HG03521 (cell line): ENCODE measurements around the gene ZPBP.

Experiments used
- ATAC-seq: cut with Tn5 transposase; IDR thresholded peaks from one replicate; pipeline ENCODE4 v1.9.1; 2021; ENCODE audit warnings: mild to moderate bottlenecking, moderate library complexity; ENCODE audit not compliant: unreplicated experiment

The ZPBP gene, protein sequence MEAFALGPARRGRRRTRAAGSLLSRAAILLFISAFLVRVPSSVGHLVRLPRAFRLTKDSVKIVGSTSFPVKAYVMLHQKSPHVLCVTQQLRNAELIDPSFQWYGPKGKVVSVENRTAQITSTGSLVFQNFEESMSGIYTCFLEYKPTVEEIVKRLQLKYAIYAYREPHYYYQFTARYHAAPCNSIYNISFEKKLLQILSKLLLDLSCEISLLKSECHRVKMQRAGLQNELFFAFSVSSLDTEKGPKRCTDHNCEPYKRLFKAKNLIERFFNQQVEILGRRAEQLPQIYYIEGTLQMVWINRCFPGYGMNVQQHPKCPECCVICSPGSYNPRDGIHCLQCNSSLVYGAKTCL

DNA sequence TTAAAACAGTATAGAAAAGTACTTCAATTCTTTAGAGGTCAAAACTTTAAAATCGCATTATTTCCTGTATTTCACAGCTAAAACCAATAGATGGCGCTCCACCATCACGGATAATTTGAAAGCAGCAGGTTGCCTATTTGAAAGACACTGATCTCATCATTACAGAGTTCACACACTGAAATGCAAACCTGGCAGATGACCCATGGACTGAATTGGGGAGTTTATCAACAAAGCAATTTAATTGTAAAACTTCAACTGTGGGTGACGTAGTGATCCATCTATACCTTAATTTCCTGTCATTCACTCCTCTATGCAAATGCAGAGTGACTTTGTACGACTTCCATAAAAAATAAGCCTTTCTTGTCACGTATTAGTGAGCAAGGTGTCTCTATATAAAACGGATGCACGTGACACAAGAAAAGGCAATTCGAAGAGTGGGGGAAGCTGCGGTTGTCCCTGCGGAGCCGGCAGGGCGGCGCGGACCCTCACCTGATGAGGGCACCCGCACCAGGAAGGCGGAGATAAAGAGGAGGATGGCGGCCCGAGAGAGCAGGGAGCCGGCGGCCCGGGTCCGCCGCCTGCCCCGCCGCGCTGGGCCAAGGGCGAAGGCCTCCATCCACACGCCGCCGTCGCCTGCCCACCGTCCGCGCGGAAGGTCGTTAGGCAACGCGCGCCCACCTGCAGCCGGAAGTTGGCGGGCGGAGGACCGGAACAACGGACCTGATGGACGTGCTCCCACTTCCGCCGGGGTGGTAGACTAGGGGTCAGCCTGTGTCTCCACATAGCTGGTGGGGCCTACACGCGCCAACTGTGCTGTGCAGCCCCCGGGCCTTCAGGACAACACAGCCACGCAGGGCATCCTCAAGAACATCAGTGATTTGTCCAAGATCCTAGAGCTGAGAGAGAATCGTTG, at the start of gene ZPBP:
TSS of gene ZPBP (minus strand) at position 668 of the 913 bp plus-strand sequence. CDS start at position 616, 52 bp downstream.
- ATAC-seq: peak; percentile 71

DNA sequence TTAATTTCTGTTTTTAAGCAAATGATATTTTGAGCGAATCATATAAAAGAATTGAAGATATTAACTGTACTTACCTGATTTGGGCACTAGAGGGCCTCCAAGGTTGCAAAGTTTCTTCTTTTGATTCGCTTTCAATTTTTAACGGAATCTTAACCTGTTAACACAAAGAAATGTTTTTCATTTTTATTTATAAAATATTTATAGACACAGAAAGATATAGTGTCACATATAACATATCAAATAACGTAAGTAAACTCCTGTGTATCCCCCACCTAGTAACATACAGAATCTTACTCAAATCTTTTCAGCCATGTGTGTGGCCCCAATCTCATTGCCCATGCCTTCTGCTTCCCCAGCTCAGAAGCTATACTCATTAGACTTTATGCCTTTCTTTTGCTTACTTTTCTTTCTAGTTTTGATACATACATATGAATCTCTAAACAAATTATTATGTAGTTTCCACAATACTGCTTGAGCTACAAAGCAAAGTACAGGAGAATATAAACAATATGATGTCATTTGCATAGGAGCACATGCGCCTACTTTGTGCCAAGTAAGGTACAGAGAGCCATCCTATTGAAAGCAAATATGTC, 49.5 kb upstream of the ZPBP start:
- ATAC-seq: peak; percentile 41

DNA sequence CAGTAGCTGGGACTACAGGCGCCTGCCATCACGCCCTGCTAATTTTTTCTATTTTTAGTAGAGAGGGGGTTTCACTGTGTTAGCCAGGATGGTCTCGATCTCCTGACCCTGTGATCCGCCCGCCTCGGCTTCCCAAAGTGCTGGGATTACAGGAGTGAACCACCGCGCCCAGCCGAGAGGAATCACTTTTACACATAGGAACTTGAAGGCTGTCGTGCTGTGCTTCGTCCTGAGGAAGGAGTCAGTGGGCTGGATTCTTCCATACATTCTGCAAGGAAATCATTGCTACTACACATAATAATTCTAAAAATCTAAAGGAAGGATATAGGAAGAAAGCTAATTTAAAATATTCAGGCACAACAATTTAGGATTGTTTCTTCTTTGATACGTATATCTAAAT, 48.8 kb upstream of the ZPBP start:
- ATAC-seq: no peak

DNA sequence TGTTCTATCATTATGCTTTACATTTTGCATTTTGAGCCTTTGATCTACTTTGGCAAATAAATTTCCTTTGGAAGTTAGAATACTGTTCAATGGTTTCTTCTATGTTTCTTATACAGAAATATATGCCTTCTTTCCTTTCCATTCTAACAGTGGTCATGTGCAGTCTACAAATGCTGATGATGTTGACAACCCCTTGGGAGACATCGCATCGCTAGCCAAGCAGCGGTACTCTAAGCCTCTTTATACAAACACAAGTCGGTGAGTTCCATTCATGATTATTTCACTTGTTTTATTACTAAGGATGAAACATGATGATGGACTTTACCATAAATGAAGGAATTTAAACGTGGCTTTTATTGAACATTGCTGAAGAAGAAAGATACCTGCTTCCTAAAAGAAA, 48.1 kb upstream of the ZPBP start:
- no peak for ATAC-seq

DNA sequence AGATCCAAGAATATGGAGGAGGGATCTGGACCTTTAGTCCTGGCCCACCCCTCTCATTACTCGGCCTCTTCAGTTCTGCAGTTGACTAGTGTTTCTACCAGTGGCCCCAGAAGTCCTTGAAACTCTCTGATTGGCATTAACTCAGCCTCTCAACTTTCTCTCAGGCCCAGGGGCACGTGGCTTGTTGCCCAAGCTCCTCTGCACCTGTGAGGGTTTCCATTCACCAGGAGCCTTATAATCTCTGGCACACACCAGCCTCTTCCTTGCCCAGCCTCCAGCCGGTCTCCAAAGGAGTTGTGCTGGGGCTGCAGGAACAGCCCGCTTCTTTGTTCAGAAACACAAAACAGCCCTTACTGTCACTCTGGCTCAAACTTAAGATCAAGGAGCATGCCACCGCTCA, 47.6 kb upstream of the ZPBP start:
- ATAC-seq: no peak

DNA sequence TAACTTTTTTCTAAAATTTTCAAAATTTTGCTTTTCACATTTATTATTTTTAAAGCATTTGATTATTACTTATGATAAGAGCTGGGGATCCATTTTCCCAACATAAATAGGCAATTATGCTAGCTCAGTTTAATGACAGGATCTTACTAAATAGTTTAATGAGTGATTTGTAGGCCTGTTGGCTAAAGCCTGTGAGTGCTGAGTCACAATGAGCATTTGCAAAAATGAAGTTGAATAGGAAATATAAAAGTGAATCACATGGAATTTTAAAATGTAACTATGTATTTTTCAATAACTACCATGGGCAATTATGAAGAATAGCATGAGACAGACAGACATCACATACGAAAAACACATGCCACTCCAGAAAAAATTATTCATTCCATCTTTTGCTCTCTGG, 45.1 kb upstream of the ZPBP start:
- no peak for ATAC-seq

DNA sequence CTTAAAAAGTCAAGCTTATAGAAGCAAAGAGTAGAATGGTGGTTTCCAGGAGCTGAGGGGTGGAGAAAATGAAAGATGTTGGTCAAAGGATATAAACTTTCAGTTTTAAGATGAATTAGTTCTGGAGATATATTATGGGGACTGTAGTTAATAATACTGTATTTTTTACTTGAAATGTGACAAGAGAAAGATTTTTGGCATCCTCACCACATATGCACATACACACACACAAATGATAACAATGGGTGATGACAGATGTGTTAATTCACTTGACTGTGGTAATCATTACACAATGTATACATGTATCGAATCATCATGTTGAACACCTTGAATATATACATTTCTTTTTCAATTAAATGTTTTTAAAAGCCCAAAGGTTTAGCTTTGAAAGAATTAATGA, 32.7 kb upstream of the ZPBP start:
- ATAC-seq: no peak

DNA sequence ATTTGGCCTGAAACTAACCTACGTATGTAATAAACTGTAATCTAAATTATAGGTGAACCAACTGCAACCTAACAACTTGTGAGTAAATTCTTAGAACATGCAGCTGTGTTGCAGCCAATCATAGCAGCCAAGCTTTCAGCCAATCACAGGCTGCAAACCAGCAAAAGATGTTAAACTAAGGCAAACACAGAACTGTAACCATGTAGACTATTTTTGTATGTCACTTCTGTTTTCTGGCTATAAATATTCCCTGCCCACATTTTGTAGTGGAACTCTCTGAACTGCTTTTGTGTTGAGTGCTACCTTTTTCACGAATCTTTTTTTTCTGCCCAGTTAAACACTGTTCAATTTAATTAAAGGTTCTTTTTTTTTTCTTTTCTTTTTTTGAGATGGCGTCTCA, 28.2 kb upstream of the ZPBP start:
- ATAC-seq: peak; percentile 82

DNA sequence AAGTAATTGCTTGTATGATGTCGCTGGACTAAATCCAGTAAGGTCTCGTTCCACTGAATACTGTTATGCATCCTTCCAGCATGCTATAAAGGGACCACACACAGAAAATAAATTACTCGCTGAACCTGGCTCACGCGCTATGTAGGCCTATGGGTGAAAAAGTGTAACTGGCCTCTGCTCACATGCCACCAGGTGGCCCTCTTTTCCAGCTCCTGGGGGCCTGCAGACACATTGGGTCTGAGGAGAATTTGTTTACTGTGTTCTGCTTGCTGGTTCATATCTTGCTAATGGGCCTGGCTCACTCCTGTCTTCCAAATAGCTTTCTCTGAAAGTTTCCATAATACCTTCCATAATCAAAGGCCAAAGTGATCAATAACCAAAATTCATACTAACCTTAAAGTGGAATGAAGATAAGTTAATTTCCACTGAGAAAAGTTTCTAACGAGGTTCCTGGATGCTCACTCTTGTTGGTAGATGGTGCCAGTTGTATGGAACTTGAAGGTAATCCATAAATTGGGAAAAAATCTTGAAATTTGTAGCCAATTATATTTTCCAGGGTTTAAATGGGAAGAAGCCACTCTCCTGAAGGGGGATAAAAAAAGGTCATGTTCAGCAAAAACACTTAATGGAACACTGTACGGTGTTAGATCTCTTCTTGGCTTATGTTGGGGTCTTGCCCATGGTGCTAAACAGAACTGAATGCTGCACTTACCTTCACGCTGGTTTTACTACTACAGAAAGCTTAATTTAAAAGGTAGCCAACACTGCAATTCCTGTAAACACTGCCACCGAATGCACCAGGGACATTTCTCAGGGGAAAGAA, 27.0 kb upstream of the ZPBP start:
- ATAC-seq: peak; percentile 75

DNA sequence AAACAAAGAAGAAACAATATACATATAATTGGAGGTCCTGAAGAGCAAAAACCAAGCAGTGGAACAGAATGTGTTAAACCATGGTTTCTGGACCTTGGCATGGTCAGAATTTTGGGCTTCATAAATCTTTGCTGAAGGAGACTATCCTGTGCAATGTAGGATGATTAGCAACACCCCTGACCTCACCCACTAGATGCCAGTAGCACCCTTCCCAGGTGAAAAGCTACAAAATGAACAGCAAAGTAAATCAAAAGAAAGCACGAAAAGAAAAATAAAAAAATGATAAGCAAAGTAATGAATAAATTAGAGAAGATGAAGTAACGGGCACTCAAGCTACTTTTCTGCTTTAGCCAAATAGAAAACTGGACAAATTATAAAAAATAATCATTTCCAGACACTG, 19.2 kb upstream of the ZPBP start:
- no peak for ATAC-seq

DNA sequence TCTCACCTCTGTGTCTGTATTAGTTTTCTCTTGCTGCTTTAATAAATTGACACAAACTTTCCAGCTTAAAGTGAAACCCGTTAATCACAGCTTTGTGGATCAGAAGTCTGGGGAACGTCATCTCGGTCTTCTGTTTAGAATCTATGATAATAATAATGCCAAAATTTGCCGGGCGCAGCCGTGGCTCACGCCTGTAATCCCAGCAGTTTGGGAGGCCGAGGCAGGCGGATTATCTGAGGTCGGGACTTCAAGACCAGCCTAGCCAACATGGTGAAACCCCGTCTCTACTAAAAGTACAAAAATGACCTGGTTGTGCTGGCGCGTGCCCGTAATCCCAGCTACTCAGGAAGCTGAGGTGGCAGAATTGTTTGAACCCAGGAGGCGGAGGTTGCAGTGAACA, 8.8 kb upstream of the ZPBP start:
- no peak for ATAC-seq

DNA sequence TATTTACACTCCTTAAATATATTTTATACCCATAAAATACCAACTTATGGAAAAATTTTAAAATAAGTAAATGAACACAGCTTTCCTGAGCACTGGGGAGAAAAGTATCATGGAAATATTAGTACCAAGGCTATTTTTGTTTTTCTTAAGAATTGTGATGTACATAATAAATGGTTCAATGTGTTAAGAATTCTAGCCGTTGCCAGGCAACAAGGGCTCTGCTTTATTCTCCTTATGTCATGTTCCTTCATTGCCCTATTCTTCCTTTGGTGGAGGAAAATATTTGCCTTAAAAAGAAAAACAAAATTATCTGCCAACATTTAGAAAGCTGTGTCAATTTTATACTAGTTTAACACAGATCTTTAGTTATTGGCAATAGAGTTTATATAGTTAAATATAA, 2.6 kb upstream of the ZPBP start:
- ATAC-seq: no peak

DNA sequence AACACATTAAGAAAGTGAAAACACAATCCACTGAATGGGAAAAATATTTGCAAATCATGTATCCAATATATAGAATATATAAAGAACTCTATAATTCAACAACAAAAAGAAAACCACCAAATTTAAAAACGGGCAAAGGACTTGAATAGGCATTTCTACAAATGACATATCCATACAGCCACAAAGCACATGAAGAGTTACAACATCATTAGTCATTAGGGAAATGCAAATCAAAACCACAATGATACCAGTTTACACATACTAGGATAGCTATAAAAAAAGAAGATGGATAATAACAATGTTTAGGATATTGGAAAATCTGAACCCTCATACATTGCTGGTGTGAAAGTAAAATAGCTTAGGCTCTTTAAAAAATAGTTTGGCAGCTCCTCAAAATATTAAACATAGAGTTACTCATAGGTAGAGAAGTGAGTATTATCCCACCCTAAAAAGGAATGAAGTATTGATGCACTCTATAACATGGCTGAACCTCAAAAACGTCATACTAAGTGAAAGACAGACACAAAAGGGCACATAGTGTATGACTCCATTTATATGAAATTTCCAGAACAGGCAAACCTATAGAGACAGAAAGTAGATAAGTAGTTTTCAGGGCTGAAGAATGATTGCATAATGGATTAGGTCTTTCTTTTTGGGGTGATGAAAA, 4.5 kb downstream of the ZPBP start:
- no peak for ATAC-seq

DNA sequence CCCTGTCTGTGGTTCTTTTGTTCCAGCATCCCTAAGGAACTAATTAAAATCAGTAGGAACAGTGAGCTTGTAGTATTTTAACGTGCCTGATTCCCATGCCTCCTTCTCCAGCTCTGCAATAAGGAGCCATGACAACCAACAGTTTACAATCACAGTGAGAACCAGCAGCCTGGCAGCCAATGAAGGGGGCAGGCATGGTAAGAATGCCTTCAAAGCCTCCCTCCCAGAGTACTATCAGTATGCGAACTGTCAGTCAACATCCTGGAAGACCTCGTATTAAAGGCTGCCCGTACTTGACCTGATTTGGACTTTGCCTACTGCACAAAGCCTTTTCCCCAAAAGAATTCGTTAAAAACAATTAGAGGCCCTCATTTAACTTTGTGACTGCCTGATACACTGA, 7.7 kb downstream of the ZPBP start:
- no peak for ATAC-seq

DNA sequence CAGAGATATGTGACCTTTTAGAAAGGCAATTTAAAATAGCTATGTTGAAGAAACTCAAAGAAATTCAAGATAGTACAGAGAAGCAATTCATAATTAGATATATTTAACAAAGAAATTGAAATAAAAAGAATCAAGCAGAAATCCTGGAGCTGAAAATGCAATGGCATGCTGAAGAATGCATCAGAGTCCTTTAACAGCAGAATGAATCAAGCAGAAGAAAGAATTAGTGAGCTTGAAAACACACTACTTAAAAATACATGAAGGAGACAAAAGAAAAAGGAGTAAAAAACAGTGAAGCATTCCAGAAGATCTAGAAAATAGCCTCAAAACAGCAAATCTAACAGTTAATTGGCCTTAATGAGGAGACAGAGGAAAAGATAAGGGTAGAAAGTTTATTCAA, 20.0 kb downstream of the ZPBP start:
- ATAC-seq: no peak

DNA sequence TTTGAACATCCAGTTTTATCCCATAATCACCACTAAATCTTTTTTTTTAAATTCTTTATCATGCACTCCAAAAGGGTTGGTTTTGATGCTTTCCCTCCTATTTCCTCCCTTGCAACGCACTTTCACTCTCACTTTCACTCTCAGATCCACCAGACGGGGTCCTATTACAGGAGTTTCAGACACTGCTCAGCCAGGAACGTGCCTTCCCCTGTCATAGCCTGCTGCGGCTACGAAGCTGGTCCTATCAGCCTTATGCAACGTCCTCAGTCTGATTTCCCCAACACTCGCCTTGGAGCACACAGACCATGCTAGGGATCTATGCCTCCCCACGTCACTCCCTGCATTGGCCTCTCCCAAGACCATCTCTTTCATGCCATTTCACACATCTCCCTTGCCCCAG, 23.4 kb downstream of the ZPBP start:
- peak; percentile 70 for ATAC-seq

DNA sequence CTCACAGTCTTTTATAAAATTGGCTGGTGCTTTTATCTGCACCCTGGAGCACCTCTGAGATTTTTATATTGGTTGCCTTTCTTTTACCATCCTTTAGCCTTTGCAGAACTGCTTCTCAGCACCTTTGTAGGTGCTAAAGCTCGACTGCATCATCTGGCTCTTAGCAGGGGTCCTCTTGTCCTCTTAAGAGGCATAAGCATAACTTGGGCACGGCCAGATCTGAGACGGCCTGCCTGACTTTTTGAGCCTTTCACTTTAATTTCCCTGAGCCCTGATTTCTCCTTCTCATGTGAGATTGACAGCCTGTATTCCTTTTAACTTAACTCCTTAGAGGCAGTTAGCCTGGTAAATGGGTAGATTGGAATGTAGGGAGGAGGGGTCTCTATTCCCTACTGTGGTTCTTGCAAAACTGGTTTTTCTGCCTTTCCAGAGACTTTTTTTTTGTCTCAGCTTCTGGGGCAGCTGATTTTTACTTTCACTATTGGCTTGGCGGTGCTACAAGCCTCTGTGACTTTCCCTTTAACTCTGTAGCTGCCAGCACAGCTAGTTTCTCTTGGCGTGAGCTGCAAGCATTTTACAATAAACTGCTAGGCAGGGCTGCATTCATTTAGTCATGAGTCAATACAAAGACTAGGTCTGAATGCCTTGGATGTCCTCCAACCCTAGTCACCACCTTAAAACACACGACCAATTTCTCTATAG, 24.0 kb downstream of the ZPBP start:
- ATAC-seq: peak; percentile 44

DNA sequence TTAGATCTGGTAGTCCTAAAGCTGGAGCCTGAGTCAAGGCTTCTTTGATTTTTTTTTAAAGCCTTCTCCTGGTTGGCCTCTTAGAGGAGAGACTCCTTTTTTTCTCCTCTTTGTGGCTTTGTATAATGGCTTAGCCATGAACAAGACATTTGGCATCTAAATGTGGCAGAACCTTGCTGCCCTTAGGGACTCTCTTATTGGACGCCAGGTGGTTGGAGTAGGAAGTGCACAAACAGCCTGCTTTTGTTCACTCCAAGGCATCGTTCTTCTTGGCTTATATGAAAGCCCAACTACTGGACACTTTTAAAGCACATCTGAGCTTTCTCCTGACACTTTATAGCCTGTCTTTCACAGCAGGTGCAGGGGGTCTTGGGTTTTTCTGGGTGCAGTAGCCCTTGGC, 25.0 kb downstream of the ZPBP start:
- peak; percentile 64 for ATAC-seq

DNA sequence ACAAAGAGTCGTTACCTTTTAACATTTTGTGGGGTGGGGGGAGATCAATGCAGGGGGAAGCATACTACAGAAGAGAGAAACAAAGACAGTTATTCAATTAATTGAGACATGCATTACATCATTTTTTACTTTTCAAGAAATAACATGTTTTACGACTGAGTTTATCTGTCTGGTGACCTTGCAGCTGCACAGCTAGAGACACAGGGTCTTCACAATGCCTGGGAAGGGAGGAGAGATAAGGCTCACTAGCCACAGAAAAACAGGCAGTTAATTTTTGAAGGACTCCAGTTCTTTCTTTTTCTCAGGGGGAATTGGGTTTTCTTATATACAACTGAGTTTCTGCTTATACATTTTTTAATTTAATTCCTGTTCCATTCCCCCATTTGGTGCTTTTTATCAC, 30.1 kb downstream of the ZPBP start:
- no peak for ATAC-seq

DNA sequence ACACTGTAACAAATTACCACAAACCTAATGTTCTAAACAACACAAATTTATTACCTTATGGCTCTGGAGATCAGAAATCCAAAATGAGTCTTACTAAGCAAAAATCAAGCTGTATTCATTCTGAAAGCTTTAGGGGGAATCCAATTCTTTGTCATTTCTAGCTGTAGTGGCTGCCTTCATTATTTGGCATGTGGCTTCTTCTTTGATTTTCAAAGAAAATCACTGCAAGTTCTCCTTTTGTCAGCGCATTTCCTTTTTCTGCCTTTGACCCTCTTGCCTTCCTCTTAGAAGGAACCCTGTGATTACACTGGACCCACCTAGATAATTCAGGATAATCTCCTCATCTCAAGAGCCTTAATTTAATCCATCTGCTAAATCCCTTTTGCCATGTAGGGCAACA, 36.9 kb downstream of the ZPBP start:
- no peak for ATAC-seq
